ENCODE data around the gene SHMT1. TPM values are rescaled to one million over a fixed set of nuclear protein-coding genes. Genes with fewer than 3 reads are reported as not detected.

The SHMT1 gene
- total RNA-seq, 3 donors from 2014 or later: 30.0 to 49.3 (median 30.9) TPM

- H3K4me3 ChIP-seq: no peak overlapping the region
- DNase-seq (no peak), ATAC-seq (no peak)
- no peaks in the 10 kb centered on the region for H3K9me3 ChIP-seq
- peaks cover 19% of the 10 kb centered on the region for H3K4me1 ChIP-seq (ENCODE audit: low read depth)
- intact Hi-C loops (cut with DNase I, micrococcal nuclease): no loop called here
- peaks cover 7% of the 10 kb centered on the region for H3K36me3 ChIP-seq (ENCODE audit: low read depth)
- no peak for TF ChIP-seq CTCF (IDR thresholded peaks at IDR 0.05)
These were observed 40.3 kb downstream of the SHMT1 start for GRCh38 chr17:18323007-18323406.

GRCh38 chr17:18322522-18322921 is 40.8 kb downstream of the SHMT1 start:
- no peaks in the 10 kb centered on the region for H3K9me3 ChIP-seq
- intact Hi-C loops (cut with DNase I, micrococcal nuclease): no loop called here
- no peak overlapping the region for H3K4me3 ChIP-seq
- ATAC-seq (no peak), DNase-seq (no peak)
- TF ChIP-seq CTCF (IDR thresholded peaks at IDR 0.05): no peak
- H3K36me3 ChIP-seq (ENCODE audit: low read depth): peaks cover 7% of the 10 kb centered on the region
- peaks cover 24% of the 10 kb centered on the region for H3K4me1 ChIP-seq (ENCODE audit: low read depth)

- intact Hi-C loops (cut with DNase I, micrococcal nuclease): no loop called here
- Histone ChIP-seq H3K36me3 (ENCODE audit: low read depth) (peaks cover 7% of the 10 kb centered on the region), H3K4me1 (ENCODE audit: low read depth) (peaks cover 36% of the 10 kb centered on the region), H3K9me3 (no peaks in the 10 kb centered on the region), H3K4me3 (no peak overlapping the region)
- ATAC-seq (no peak), DNase-seq (no peak)
- no peak for TF ChIP-seq CTCF (IDR thresholded peaks at IDR 0.05)
These were observed 42.0 kb downstream of the SHMT1 start for GRCh38 chr17:18321309-18321708.

- Histone ChIP-seq H3K4me3 (no peak overlapping the region), H3K9me3 (no peaks in the 10 kb centered on the region), H3K36me3 (ENCODE audit: low read depth) (peaks cover 7% of the 10 kb centered on the region), H3K4me1 (ENCODE audit: low read depth) (peaks cover 42% of the 10 kb centered on the region)
- ATAC-seq: no peak
- intact Hi-C loops (cut with DNase I, micrococcal nuclease): no loop called here
- no peak for DNase-seq
- TF ChIP-seq CTCF (IDR thresholded peaks at IDR 0.05): no peak
These were observed 43.0 kb downstream of the SHMT1 start for GRCh38 chr17:18320301-18320700.

GRCh38 chr17:18319604-18320256 is 43.6 kb downstream of the SHMT1 start:
- no peak for TF ChIP-seq CTCF (IDR thresholded peaks at IDR 0.05)
- ATAC-seq: no peak
- Histone ChIP-seq H3K4me3 (no peak overlapping the region), H3K36me3 (ENCODE audit: low read depth) (peaks cover 7% of the 10 kb centered on the region), H3K9me3 (no peaks in the 10 kb centered on the region), H3K4me1 (ENCODE audit: low read depth) (peaks cover 42% of the 10 kb centered on the region)
- DNase-seq: peak in 1 of 3 donors; percentile 37
- intact Hi-C loops (cut with DNase I, micrococcal nuclease): no loop called here
